ENCODE data around the gene UCP2. TPM values are rescaled to one million over a fixed set of nuclear protein-coding genes. Genes with fewer than 3 reads are reported as not detected.

The UCP2 gene
- total RNA-seq, 4 donors from 2014 or later = 36.7 to 57.6 (median 39.6) TPM

DNA sequence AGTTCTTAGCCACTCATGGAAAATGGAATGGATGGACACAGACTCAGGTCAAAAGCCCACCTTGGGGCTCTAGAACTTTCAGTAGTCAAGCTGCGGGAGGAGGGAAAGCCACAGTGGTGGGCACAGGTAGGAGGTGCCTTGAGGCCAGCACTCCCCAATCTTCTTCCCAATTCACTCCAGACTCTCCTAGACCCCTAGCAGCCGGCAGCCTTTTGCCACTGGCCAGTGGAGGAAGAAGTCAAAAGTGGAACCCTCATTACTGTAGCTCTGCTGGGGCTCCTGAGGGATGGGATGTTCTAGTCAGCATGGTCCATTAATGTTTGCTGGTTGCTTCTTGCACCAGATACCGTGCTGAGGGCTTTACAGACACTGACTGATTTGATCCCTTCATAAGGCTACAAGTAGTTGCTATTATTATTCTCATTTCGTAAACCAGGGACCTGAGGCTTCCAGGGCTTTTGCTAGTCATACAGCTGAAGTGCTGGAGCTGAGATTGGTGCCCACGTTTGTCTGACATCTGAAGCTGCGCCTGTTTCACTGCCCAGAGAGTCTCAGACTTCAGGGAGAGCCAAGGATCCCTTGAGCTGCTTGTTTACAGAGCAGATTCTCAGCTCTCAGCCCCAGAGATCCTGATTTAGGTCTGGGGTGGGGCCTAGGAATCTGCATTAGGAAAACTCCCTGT is 25.2 kb upstream of the UCP2 start:
- H3K36me3 ChIP-seq = no peaks in the 10 kb centered on the region
- TF ChIP-seq POLR2A (IDR thresholded peaks at IDR 0.05) = no peak
- no peak for TF ChIP-seq EP300 (IDR thresholded peaks at IDR 0.05; ENCODE audit: low read depth)
- TF ChIP-seq, protein P1, sequence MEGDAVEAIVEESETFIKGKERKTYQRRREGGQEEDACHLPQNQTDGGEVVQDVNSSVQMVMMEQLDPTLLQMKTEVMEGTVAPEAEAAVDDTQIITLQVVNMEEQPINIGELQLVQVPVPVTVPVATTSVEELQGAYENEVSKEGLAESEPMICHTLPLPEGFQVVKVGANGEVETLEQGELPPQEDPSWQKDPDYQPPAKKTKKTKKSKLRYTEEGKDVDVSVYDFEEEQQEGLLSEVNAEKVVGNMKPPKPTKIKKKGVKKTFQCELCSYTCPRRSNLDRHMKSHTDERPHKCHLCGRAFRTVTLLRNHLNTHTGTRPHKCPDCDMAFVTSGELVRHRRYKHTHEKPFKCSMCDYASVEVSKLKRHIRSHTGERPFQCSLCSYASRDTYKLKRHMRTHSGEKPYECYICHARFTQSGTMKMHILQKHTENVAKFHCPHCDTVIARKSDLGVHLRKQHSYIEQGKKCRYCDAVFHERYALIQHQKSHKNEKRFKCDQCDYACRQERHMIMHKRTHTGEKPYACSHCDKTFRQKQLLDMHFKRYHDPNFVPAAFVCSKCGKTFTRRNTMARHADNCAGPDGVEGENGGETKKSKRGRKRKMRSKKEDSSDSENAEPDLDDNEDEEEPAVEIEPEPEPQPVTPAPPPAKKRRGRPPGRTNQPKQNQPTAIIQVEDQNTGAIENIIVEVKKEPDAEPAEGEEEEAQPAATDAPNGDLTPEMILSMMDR (IDR thresholded peaks at IDR 0.05) = no peak
- no peak for TF ChIP-seq POLR2AphosphoS5 (IDR thresholded peaks at IDR 0.05)
- no peak overlapping the region for H3K4me3 ChIP-seq
- no peak for DNase-seq
- in situ Hi-C loops (cut with MboI; ENCODE audit: low pct_ligation_motif_present in 1 of 4, low pct_unique_long_range_greater_than_20kb in 1 of 4, low sequenced_read_pairs in 3 of 4) = no loop called here
- intact Hi-C loops (cut with DNase I; ENCODE audit: low total_unique reads) = no loop called here
- no peaks in the 10 kb centered on the region for H3K27me3 ChIP-seq
- H3K9me3 ChIP-seq = no peaks in the 10 kb centered on the region
- peaks cover 0 to 11% (median 0%) of the 10 kb centered on the region in 4 donors for H3K4me1 ChIP-seq
- 85% methylated on average over 6 of the region's 6 CpGs; no CpG with 5 or more reads in 1 of the 2 donors for WGBS, 2 donors (ENCODE audit: low coverage in 1 of 2)
- no peak overlapping the region for H3K27ac ChIP-seq

DNA sequence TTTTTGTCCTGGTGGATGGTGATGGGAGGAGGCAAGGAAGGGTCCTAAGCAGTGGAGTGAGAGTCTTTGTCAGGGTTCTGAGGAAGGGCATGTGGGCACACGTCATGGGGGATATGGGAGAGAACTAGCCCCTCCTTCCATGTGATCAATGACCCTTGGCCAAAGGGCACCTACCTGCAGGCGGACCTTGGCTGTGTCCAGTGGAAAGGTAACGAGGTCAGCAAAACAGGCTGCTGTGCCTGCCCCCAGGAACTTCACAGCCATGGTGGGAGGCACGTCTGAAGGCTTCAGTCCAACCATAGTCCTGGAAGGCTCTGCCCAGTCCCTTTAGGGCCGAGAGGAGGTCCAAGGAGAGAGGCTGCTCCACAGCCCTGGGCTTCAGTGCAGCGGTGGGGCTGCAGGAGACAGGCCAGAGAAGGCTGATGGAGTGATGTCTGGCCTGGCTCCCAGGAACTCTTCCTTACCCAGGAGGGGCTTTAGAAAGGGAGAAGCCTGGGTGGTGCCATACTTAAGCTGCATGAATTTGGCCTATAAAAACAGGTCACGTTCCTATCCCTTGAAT is 24.2 kb upstream of the UCP2 start:
- WGBS, 2 donors (ENCODE audit: low coverage in 1 of 2) = 80 to 89% methylated on average over 2 to 7 of the region's 7 CpGs
- TF ChIP-seq POLR2A (IDR thresholded peaks at IDR 0.05) (no peak), POLR2AphosphoS5 (IDR thresholded peaks at IDR 0.05) (no peak), EP300 (IDR thresholded peaks at IDR 0.05; ENCODE audit: low read depth) (no peak)
- TF ChIP-seq, protein P1 (IDR thresholded peaks at IDR 0.05) = no peak
- H3K36me3 ChIP-seq = no peaks in the 10 kb centered on the region
- H3K4me3 ChIP-seq = no peak overlapping the region
- intact Hi-C loops (cut with DNase I; ENCODE audit: low total_unique reads) = no loop called here
- H3K27ac ChIP-seq = no peak overlapping the region
- peaks cover 0 to 11% (median 0%) of the 10 kb centered on the region in 4 donors for H3K4me1 ChIP-seq
- H3K27me3 ChIP-seq = no peaks in the 10 kb centered on the region
- no peak for DNase-seq
- no peaks in the 10 kb centered on the region for H3K9me3 ChIP-seq
- in situ Hi-C loops (cut with MboI; ENCODE audit: low pct_ligation_motif_present in 1 of 4, low pct_unique_long_range_greater_than_20kb in 1 of 4, low sequenced_read_pairs in 3 of 4) = no loop called here

DNA sequence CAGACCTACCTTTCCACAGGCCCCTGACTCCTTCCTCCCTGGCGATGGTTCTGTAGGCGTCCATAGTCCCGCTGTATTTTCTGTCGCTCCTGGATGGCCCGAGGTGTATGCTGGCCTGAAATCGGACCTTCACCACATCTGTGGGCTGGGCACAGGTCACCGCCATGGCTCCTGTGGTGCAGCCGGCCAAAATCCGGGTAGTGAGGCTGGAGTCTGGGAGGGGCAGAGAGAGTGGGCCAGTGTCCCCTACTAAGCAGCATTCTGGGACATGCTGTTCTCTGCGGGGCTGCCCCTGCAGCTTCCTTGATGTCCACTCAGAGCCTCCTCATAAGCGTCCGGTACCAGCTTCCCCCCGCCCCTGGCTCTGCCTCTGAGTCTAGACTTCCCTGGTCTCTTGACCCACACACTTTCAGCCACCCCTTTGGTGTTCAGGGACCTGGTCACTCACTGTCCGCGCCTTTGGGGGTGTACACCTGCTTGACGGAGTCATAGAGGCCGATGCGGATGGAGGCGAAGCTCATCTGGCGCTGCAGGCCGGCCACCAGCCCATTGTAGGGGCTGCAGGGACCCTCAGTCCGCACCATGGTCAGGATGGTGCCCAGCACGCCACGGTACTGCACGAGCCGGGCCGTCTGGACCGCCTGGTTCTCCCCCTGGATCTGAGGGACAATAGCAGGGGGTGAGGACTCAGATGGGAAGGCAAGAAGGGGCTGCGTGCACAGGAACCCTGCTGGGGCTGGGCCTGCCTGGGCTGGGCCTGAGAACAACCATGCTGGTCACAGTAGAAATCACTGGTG is 23.3 kb upstream of the UCP2 start:
- Histone ChIP-seq H3K4me1 (peaks cover 0 to 11% (median 0%) of the 10 kb centered on the region in 4 donors), H3K27ac (no peak overlapping the region), H3K27me3 (no peaks in the 10 kb centered on the region), H3K9me3 (no peaks in the 10 kb centered on the region), H3K4me3 (no peak overlapping the region), H3K36me3 (no peaks in the 10 kb centered on the region)
- DNase-seq = no peak
- TF ChIP-seq, protein P1 (IDR thresholded peaks at IDR 0.05) = no peak
- no peak for TF ChIP-seq POLR2A (IDR thresholded peaks at IDR 0.05)
- no peak for TF ChIP-seq EP300 (IDR thresholded peaks at IDR 0.05; ENCODE audit: low read depth)
- TF ChIP-seq POLR2AphosphoS5 (IDR thresholded peaks at IDR 0.05) = no peak
- intact Hi-C loops (cut with DNase I; ENCODE audit: low total_unique reads) (no loop called here), in situ Hi-C loops (cut with MboI; ENCODE audit: low pct_ligation_motif_present in 1 of 4, low pct_unique_long_range_greater_than_20kb in 1 of 4, low sequenced_read_pairs in 3 of 4) (no loop called here)
- WGBS, 2 donors (ENCODE audit: low coverage in 1 of 2) = 91% methylated on average over 29 of the region's 29 CpGs; no CpG with 5 or more reads in 1 of the 2 donors

Data from transverse colon (tissue), 4 donors.